ENCODE data around the gene SMTN. TPM values are rescaled to one million over a fixed set of nuclear protein-coding genes. Genes with fewer than 3 reads are reported as not detected.
A peak's percentile ranks its signal among the peaks of the same experiment; 100 is the strongest.

SMTN gene
- total and polyA plus RNA-seq, 9 of the 15 experiments (the other 6 are each of a cell fraction or from before 2014, with no cell fraction given), result 2.5 to 41.1 (median 16.1) TPM

GRCh38 chr22:31084811-31085492 lies 3.8 kb downstream of the SMTN start (continued):
- TF ChIP-seq RERE (CRISPR knock-in tag; IDR thresholded peaks at IDR 0.05; ENCODE audit: borderline replicate concordance), result no peak
- TF ChIP-seq GATA2 (CRISPR knock-in tag; IDR thresholded peaks at IDR 0.05), result no peak
- no peak for TF ChIP-seq RFX5 (IDR thresholded peaks at IDR 0.05; ENCODE audit: low read depth, low read length)
- TF ChIP-seq ARID2 (IDR thresholded peaks at IDR 0.05), result no peak
- TF ChIP-seq BRD4 (IDR thresholded peaks at IDR 0.05), result no peak
- no peak for TF ChIP-seq PATZ1 (CRISPR knock-in tag; IDR thresholded peaks at IDR 0.05; ENCODE audit: borderline replicate concordance)
- TF ChIP-seq, protein P1, sequence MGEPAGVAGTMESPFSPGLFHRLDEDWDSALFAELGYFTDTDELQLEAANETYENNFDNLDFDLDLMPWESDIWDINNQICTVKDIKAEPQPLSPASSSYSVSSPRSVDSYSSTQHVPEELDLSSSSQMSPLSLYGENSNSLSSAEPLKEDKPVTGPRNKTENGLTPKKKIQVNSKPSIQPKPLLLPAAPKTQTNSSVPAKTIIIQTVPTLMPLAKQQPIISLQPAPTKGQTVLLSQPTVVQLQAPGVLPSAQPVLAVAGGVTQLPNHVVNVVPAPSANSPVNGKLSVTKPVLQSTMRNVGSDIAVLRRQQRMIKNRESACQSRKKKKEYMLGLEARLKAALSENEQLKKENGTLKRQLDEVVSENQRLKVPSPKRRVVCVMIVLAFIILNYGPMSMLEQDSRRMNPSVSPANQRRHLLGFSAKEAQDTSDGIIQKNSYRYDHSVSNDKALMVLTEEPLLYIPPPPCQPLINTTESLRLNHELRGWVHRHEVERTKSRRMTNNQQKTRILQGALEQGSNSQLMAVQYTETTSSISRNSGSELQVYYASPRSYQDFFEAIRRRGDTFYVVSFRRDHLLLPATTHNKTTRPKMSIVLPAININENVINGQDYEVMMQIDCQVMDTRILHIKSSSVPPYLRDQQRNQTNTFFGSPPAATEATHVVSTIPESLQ (CRISPR knock-in tag; IDR thresholded peaks at IDR 0.05), result no peak
- TF ChIP-seq HOXB6 (CRISPR knock-in tag; IDR thresholded peaks at IDR 0.05; ENCODE audit: borderline replicate concordance), result no peak
- TF ChIP-seq, protein P2, sequence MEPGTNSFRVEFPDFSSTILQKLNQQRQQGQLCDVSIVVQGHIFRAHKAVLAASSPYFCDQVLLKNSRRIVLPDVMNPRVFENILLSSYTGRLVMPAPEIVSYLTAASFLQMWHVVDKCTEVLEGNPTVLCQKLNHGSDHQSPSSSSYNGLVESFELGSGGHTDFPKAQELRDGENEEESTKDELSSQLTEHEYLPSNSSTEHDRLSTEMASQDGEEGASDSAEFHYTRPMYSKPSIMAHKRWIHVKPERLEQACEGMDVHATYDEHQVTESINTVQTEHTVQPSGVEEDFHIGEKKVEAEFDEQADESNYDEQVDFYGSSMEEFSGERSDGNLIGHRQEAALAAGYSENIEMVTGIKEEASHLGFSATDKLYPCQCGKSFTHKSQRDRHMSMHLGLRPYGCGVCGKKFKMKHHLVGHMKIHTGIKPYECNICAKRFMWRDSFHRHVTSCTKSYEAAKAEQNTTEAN (CRISPR knock-in tag; IDR thresholded peaks at IDR 0.05), result no peak
- TF ChIP-seq ZNF184 (CRISPR knock-in tag; IDR thresholded peaks at IDR 0.05), result no peak
- no peak for TF ChIP-seq SRSF1 (IDR thresholded peaks at IDR 0.05; ENCODE audit: low read depth, low read length)
- TF ChIP-seq KLF1 (tag; IDR thresholded peaks at IDR 0.05), result peak; percentile 74
- no peak for TF ChIP-seq CBFA2T2 (conservative IDR thresholded peaks at IDR 0.05)
- TF ChIP-seq FIP1L1 (IDR thresholded peaks at IDR 0.05; ENCODE audit: low read depth, low read length, poor library complexity, severe bottlenecking), result peak; percentile 68
- peak; percentile 9; the same call in 1 of the 2 replicates for TF ChIP-seq ESRRA (IDR thresholded peaks at IDR 0.05; ENCODE audit: borderline replicate concordance, low read depth)
- peak; percentile 56 to 74; a peak in 3 of 4 replicates for TF ChIP-seq MAZ (CRISPR knock-in tag; conservative IDR thresholded peaks at IDR 0.05 in 1 of 2, IDR thresholded peaks at IDR 0.05 in 1 of 2)
- peak; percentile 84 for TF ChIP-seq PHF8 (IDR thresholded peaks at IDR 0.05; ENCODE audit: borderline replicate concordance, low read length)

Measured in K562 (cell line).